WTC11 (cell line): ENCODE data around the gene KCNK7.

Experiments
- ATF2 ChIP-seq: sonication (generic); formaldehyde crosslinking; IDR thresholded peaks from 2 replicates; pipeline ENCODE4 v1.8.1; 2022; ENCODE audit warnings: low read depth, missing genetic modification reagents, borderline replicate concordance
- USF2 ChIP-seq: sonication (generic); formaldehyde crosslinking; IDR thresholded peaks from 2 replicates; pipeline ENCODE4 v1.8.1; 2023; ENCODE audit warnings: mild to moderate bottlenecking, missing genetic modification reagents, moderate library complexity
- TF ChIP-seq, protein P1 (sequence below): sonication (generic); formaldehyde crosslinking; IDR thresholded peaks from 2 replicates; pipeline ENCODE4 v1.8.0; 2022; ENCODE audit warnings: mild to moderate bottlenecking, missing genetic modification reagents

GRCh38 chr11:65576232-65576866 lies 19.3 kb downstream of the KCNK7 start:
- no peak for TF ChIP-seq USF2
- TF ChIP-seq, protein P1, sequence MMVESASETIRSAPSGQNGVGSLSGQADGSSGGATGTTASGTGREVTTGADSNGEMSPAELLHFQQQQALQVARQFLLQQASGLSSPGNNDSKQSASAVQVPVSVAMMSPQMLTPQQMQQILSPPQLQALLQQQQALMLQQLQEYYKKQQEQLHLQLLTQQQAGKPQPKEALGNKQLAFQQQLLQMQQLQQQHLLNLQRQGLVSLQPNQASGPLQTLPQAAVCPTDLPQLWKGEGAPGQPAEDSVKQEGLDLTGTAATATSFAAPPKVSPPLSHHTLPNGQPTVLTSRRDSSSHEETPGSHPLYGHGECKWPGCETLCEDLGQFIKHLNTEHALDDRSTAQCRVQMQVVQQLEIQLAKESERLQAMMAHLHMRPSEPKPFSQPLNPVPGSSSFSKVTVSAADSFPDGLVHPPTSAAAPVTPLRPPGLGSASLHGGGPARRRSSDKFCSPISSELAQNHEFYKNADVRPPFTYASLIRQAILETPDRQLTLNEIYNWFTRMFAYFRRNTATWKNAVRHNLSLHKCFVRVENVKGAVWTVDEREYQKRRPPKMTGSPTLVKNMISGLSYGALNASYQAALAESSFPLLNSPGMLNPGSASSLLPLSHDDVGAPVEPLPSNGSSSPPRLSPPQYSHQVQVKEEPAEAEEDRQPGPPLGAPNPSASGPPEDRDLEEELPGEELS (CRISPR knock-in tag): no peak
- no peak for TF ChIP-seq ATF2
